ENCODE measurements around the gene VSTM5.

- no peak for TF ChIP-seq CTCF (IDR thresholded peaks at IDR 0.05; ENCODE audit: low read depth, low read length)
- TF ChIP-seq, protein P1, sequence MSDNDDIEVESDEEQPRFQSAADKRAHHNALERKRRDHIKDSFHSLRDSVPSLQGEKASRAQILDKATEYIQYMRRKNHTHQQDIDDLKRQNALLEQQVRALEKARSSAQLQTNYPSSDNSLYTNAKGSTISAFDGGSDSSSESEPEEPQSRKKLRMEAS (IDR thresholded peaks at IDR 0.05; ENCODE audit: low read depth, low read length): no peak
- no peak for TF ChIP-seq MYC (IDR thresholded peaks at IDR 0.05; ENCODE audit: low read depth, low read length)
- no peak for TF ChIP-seq POLR2A (IDR thresholded peaks at IDR 0.05; ENCODE audit: extremely low read depth, insufficient read length)
Observed at GRCh38 chr11:93814966-93815633, 35.3 kb downstream of the VSTM5 start.

Measured in NB4 (cell line).